GM23248 (cell line): ENCODE data around the gene ARID1B.

Experiments
- EZH2 ChIP-seq: fragments of 200-600 bp; sonication (generic); IDR thresholded peaks from 2 replicates; pipeline ENCODE4 v1.6.1; 2018; ENCODE audit warnings: antibody characterized with exemption, mild to moderate bottlenecking; ENCODE audit not compliant: insufficient read depth, poor library complexity, severe bottlenecking
- EZH2phosphoT487 ChIP-seq: fragments of 200-600 bp; sonication (generic); IDR thresholded peaks from 2 replicates; pipeline ENCODE4 v1.6.1; 2018; ENCODE audit warnings: antibody characterized with exemption, moderate library complexity, mild to moderate bottlenecking, low read depth; ENCODE audit not compliant: insufficient read depth

- no peak for TF ChIP-seq EZH2phosphoT487
- no peak for TF ChIP-seq EZH2
These were observed 96.6 kb downstream of the ARID1B start for GRCh38 chr6:156873654-156874380.
